GM12891 (cell line): Measurements from ENCODE around the gene SDK1.

Experiments used
- PAX5 ChIP-seq: IDR thresholded peaks from 2 replicates; pipeline ENCODE4 v1.6.1; 2011; ENCODE audit warnings: low read length, moderate library complexity, mild to moderate bottlenecking; ENCODE audit not compliant: insufficient read depth, severe bottlenecking
- POLR2A ChIP-seq: IDR thresholded peaks from 2 replicates; pipeline ENCODE4 v1.6.1; 2011; ENCODE audit warnings: low read depth, low read length, control low read depth
- POLR2AphosphoS5 ChIP-seq: IDR thresholded peaks from 2 replicates; pipeline ENCODE4 v1.6.1; 2011; ENCODE audit warnings: low read depth, low read length, control low read depth
- SPI1 ChIP-seq: IDR thresholded peaks from 2 replicates; pipeline ENCODE4 v1.6.1; 2011; ENCODE audit warnings: low read depth, low read length, control low read depth
- TAF1 ChIP-seq: IDR thresholded peaks from 2 replicates; pipeline ENCODE4 v1.6.1; 2011; ENCODE audit warnings: low read depth, low read length, control low read depth

DNA sequence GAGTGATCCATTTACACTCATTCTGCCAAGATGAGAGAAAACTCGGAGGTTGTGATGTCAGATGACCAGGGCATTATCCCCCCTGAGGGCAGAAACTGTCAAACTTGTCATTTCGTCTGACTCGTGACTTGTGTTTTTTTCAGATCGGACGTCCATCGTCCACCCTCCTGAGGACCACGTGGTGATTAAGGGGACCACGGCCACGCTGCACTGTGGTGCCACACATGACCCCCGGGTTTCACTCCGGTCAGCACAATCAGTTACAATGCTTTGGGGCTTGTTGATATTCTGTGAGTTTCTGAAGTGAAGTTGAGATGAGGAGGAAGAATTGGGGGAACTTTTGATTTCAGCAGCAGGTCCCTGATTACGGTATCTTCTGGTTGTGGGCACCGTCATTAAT is 670.3 kb downstream of the SDK1 start:
- TF ChIP-seq POLR2AphosphoS5 (no peak), TAF1 (no peak), POLR2A (no peak), SPI1 (no peak), PAX5 (no peak)
